Hematopoietic multipotent progenitor cell treated with erythropoietin and hydrocortisone succinate and interleukin-3 and kit ligand, for 8 days (in vitro differentiated cells): ENCODE results near the gene MED13L.
A peak's percentile ranks its signal among the peaks of the same experiment; 100 is the strongest.
"Not testable (repeated sequence)": the region's sequence is repeated elsewhere in the genome, so short reads cannot be mapped to it uniquely, and the experiment has no call there.

Experiments used
- DNase-seq: peaks from one replicate; pipeline ENCODE4 v3.0.0-alpha.2; 2015

The MED13L gene

GRCh38 chr12:116046039-116046438, 231.5 kb downstream of the MED13L start:
- no peak for DNase-seq

- no peak for DNase-seq
Observed at GRCh38 chr12:116045150-116045549, 232.3 kb downstream of the MED13L start.

- no peak for DNase-seq
Observed at GRCh38 chr12:116043659-116044535, 233.6 kb downstream of the MED13L start.

- DNase-seq, result no peak
Observed at GRCh38 chr12:116040402-116040801, 237.1 kb downstream of the MED13L start.

GRCh38 chr12:116039081-116039480, 238.4 kb downstream of the MED13L start:
- no peak for DNase-seq

GRCh38 chr12:116037941-116038837, 239.3 kb downstream of the MED13L start:
- DNase-seq, result no peak

- no peak for DNase-seq
Observed at GRCh38 chr12:116033765-116034164, 243.7 kb downstream of the MED13L start.

GRCh38 chr12:116031624-116032023, 245.9 kb downstream of the MED13L start:
- not testable (repeated sequence) for DNase-seq

- no peak for DNase-seq
Observed at GRCh38 chr12:116028619-116029018, 248.9 kb downstream of the MED13L start.

GRCh38 chr12:116027551-116027821, 250.0 kb downstream of the MED13L start:
- no peak for DNase-seq

GRCh38 chr12:116026768-116027550, 250.5 kb downstream of the MED13L start:
- peak; percentile 57 for DNase-seq

GRCh38 chr12:116026346-116026745, 251.1 kb downstream of the MED13L start:
- no peak for DNase-seq

- no peak for DNase-seq
Observed at GRCh38 chr12:116024769-116025168, 252.7 kb downstream of the MED13L start.

GRCh38 chr12:116019415-116019814, 258.1 kb downstream of the MED13L start:
- DNase-seq, result no peak

- no peak for DNase-seq
Observed at GRCh38 chr12:116018282-116018681, 259.2 kb downstream of the MED13L start.

- DNase-seq, result peak; percentile 51
Observed at GRCh38 chr12:116015525-116015924, 262.0 kb downstream of the MED13L start.

- no peak for DNase-seq
Observed at GRCh38 chr12:116012757-116013156, 264.7 kb downstream of the MED13L start.

- no peak for DNase-seq
Observed at GRCh38 chr12:116011217-116011616, 266.3 kb downstream of the MED13L start.

- DNase-seq, result no peak
Observed at GRCh38 chr12:116010467-116010866, 267.0 kb downstream of the MED13L start.

GRCh38 chr12:116009805-116010204, 267.7 kb downstream of the MED13L start:
- no peak for DNase-seq

- no peak for DNase-seq
Observed at GRCh38 chr12:116006141-116006540, 271.4 kb downstream of the MED13L start.

- no peak for DNase-seq
Observed at GRCh38 chr12:116002890-116003536, 274.5 kb downstream of the MED13L start.

GRCh38 chr12:116000252-116000651, 277.2 kb downstream of the MED13L start:
- DNase-seq, result no peak
